ENCODE measurements around the gene NRXN3.

NRXN3 gene

DNA sequence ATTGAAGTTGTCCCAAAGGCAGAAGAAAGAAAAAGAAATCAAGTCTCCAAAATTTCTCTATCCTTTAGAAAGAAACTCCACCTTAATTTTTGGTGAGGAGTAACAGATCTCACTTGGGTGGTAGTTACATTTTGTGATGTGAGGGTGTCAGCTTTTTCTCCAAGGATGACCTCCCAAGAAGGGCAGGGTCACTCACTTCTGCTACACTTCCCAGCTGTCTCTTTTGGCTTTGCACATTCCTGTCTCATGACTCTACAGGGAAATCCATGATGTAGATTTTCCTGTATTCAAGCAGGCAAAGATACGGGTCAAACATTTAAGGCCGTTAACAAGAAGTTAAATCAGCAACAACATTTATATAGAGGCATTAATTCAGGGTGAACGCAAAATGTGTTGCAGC is 1016.4 kb downstream of the NRXN3 start:
- Mint-ChIP-seq H3K4me1 (ENCODE audit: low read depth in 2 of 2) (no peaks in the 10 kb centered on the region), H3K36me3 (ENCODE audit: insufficient read depth) (no peaks in the 10 kb centered on the region), H3K4me3 (no peak overlapping the region), H3K27me3 (no peaks in the 10 kb centered on the region), H3K9me3 (peaks cover 0 to 6% of the 10 kb centered on the region in 2 donors), H3K27ac (no peak overlapping the region)
- ATAC-seq (replicated peaks) = no peak
- no peak for DNase-seq

GRCh38 chr14:79193689-79194477 is 1023.7 kb downstream of the NRXN3 start:
- peaks cover 2 to 12% of the 10 kb centered on the region in 2 donors for H3K9me3 Mint-ChIP-seq
- no peaks in the 10 kb centered on the region for H3K36me3 Mint-ChIP-seq (ENCODE audit: insufficient read depth)
- no peak for ATAC-seq (replicated peaks)
- H3K27me3 Mint-ChIP-seq = no peaks in the 10 kb centered on the region
- H3K4me1 Mint-ChIP-seq (ENCODE audit: low read depth in 2 of 2) = no peaks in the 10 kb centered on the region
- no peak for DNase-seq
- H3K27ac Mint-ChIP-seq = no peak overlapping the region
- H3K4me3 Mint-ChIP-seq = no peak overlapping the region

DNA sequence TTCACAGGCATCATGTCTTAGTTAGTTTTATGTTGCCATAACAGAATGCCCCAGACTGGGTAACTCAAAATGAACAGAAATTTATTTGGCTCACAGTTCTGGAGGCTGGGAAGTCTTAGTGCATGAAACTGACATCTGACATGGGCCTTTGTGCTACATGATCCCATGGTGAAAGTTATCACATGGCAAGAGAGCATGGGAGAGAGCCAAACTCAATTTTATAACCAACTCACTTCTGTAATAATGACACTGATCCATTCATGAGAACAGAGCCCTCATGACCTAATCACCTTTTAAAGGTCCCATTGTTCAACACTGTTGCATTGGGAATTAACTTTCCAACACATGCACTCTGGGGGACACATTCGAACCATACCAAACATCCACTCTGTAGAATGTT is 1026.0 kb downstream of the NRXN3 start:
- H3K9me3 Mint-ChIP-seq = peaks cover 4 to 25% of the 10 kb centered on the region in 2 donors
- H3K4me1 Mint-ChIP-seq (ENCODE audit: low read depth in 2 of 2) = no peaks in the 10 kb centered on the region
- H3K36me3 Mint-ChIP-seq (ENCODE audit: insufficient read depth) = no peaks in the 10 kb centered on the region
- ATAC-seq (replicated peaks) (no peak), DNase-seq (no peak)
- H3K4me3 Mint-ChIP-seq = no peak overlapping the region
- no peak overlapping the region for H3K27ac Mint-ChIP-seq
- no peaks in the 10 kb centered on the region for H3K27me3 Mint-ChIP-seq

DNA sequence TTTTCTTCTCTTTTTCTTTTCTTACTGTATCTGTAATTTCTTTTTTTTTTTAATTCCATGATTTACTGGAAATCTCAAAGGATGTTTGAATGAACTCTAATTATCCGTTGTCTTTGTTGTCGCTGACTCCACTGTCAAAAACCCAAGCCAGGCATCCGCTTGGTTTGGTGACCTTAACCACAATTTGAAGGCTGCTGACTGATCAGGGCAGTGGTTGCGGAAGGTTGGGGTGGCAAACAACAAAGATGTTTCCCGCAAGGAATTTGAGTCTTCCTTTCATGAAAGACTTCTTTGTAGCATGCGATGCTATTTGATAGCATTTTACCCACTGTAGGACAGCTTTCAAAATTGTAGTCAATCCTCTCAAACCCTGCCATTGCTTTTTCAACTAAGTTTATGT is 1027.3 kb downstream of the NRXN3 start:
- Mint-ChIP-seq H3K27me3 (no peaks in the 10 kb centered on the region), H3K27ac (no peak overlapping the region), H3K9me3 (peaks cover 4 to 25% of the 10 kb centered on the region in 2 donors), H3K36me3 (ENCODE audit: insufficient read depth) (no peaks in the 10 kb centered on the region), H3K4me3 (no peak overlapping the region), H3K4me1 (ENCODE audit: low read depth in 2 of 2) (no peaks in the 10 kb centered on the region)
- no peak for ATAC-seq (replicated peaks)
- no peak for DNase-seq

DNA sequence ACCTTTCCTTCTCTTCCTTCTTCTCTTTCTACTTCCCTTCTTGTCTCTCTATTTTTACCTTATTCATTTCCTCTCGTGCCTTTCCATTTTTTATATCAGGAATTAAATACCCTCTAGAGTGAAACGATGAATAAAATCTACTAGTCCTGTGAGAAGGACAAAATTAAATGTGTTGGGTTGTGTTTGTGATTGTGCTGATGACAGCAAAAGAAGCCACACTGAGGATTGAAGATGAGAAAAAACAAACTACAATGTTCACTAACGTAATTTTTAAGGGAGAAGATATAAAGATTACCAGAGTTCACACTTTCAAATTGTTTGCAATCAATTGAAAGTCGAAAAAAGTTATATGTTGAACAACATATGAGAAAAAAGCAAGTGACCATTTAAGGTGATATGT is 1029.0 kb downstream of the NRXN3 start:
- H3K4me1 Mint-ChIP-seq (ENCODE audit: low read depth in 2 of 2) = no peaks in the 10 kb centered on the region
- no peak for DNase-seq

GRCh38 chr14:79201564-79202207 is 1031.5 kb downstream of the NRXN3 start:
- ATAC-seq (replicated peaks) (no peak), DNase-seq (no peak)
- no peak overlapping the region for H3K27ac Mint-ChIP-seq
- no peak overlapping the region for H3K4me3 Mint-ChIP-seq
- no peaks in the 10 kb centered on the region for H3K36me3 Mint-ChIP-seq (ENCODE audit: insufficient read depth)
- peaks cover 4 to 14% of the 10 kb centered on the region in 2 donors for H3K9me3 Mint-ChIP-seq
- no peaks in the 10 kb centered on the region for H3K27me3 Mint-ChIP-seq
- no peaks in the 10 kb centered on the region for H3K4me1 Mint-ChIP-seq (ENCODE audit: low read depth in 2 of 2)

More for the DNA sequence above, 1029.0 kb downstream of the NRXN3 start:
- ATAC-seq (replicated peaks) = no peak
- no peak overlapping the region for H3K27ac Mint-ChIP-seq
- no peaks in the 10 kb centered on the region for H3K27me3 Mint-ChIP-seq
- no peaks in the 10 kb centered on the region for H3K36me3 Mint-ChIP-seq (ENCODE audit: insufficient read depth)
- no peak overlapping the region for H3K4me3 Mint-ChIP-seq
- H3K9me3 Mint-ChIP-seq = peaks cover 4 to 24% of the 10 kb centered on the region in 2 donors

DNA sequence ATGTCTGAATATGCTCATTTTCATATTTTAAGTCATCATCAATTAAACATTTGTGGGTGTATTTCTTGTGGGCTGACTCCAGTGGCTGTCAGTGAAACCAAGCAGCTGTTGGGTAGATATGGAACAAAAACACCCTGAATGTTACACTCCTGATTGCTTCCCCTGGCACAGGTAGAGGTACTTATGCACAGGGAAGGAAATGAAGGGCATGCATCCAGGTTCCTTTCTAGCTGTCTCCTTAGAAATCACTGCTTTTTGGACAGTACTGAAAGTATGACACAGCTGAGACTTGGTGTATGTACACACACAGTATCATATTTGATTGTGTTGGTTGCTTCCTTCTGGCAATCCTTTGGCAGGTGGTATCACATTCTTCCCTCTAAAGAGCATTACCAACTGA is 1034.4 kb downstream of the NRXN3 start:
- Mint-ChIP-seq H3K9me3 (peaks cover 0 to 6% of the 10 kb centered on the region in 2 donors), H3K27ac (no peak overlapping the region), H3K4me3 (no peak overlapping the region), H3K4me1 (ENCODE audit: low read depth in 2 of 2) (no peaks in the 10 kb centered on the region), H3K36me3 (ENCODE audit: insufficient read depth) (no peaks in the 10 kb centered on the region), H3K27me3 (no peaks in the 10 kb centered on the region)
- DNase-seq = no peak
- no peak for ATAC-seq (replicated peaks)

DNA sequence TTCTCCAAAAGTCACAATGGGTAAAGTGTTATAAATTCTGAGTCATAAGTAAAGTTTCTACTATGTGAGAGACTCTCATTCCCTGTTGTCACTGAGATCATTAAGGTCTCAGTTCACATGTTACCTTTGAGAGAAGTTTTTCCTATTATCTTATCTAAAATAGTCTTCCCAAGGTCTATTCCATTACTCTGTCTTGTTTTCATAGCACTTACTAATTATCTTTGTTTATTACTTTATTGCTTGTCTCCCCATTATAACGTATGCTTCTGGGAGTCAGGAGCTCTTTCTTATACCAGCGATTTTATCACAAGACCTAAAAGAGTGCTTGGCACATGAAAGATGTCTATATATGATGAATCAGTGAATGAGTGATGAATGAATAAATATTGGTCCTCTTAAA is 1039.2 kb downstream of the NRXN3 start:
- ATAC-seq (replicated peaks) = no peak
- DNase-seq = no peak
- Mint-ChIP-seq H3K27me3 (no peaks in the 10 kb centered on the region), H3K4me3 (no peak overlapping the region), H3K9me3 (no peaks in the 10 kb centered on the region), H3K36me3 (ENCODE audit: insufficient read depth) (no peaks in the 10 kb centered on the region), H3K4me1 (ENCODE audit: low read depth in 2 of 2) (no peaks in the 10 kb centered on the region), H3K27ac (no peak overlapping the region)

DNA sequence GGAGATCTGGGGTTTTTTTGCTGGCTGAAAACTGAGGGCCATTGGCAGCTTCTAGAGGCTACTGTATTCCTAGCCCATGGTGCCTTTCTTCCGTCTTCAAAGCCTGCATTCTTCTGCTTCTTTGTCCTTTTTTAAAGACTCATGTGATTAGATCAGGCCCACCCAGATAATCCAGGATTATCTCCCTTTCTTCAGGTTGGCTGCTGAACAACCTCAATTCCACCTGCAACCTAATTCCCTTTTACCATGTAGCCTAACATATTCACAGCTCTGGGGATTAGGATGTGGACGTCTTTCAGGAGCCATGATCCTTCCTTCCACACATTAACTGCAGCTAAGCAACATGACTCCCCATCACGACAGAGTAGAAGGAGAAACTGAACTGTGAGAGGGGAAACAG is 1055.6 kb downstream of the NRXN3 start:
- no peak overlapping the region for H3K4me3 Mint-ChIP-seq
- no peaks in the 10 kb centered on the region for H3K4me1 Mint-ChIP-seq (ENCODE audit: low read depth in 2 of 2)
- H3K36me3 Mint-ChIP-seq (ENCODE audit: insufficient read depth) = no peaks in the 10 kb centered on the region
- no peak overlapping the region for H3K27ac Mint-ChIP-seq
- peaks cover 0 to 2% of the 10 kb centered on the region in 2 donors for H3K9me3 Mint-ChIP-seq
- H3K27me3 Mint-ChIP-seq = no peaks in the 10 kb centered on the region
- no peak for ATAC-seq (replicated peaks)
- no peak for DNase-seq

- no peaks in the 10 kb centered on the region for H3K27me3 Mint-ChIP-seq
Observed at GRCh38 chr14:79229383-79229909, 1059.3 kb downstream of the NRXN3 start.

GRCh38 chr14:79242666-79243065 is 1072.5 kb downstream of the NRXN3 start:
- no peak overlapping the region for H3K27ac Mint-ChIP-seq
- ATAC-seq (replicated peaks) (no peak), DNase-seq (no peak)
- H3K9me3 Mint-ChIP-seq = peaks cover 0 to 8% of the 10 kb centered on the region in 2 donors
- no peaks in the 10 kb centered on the region for H3K4me1 Mint-ChIP-seq (ENCODE audit: low read depth in 2 of 2)
- H3K4me3 Mint-ChIP-seq = no peak overlapping the region
- no peaks in the 10 kb centered on the region for H3K27me3 Mint-ChIP-seq
- no peaks in the 10 kb centered on the region for H3K36me3 Mint-ChIP-seq (ENCODE audit: insufficient read depth)

More at GRCh38 chr14:79229383-79229909, 1059.3 kb downstream of the NRXN3 start:
- Mint-ChIP-seq H3K4me1 (ENCODE audit: low read depth in 2 of 2) (no peaks in the 10 kb centered on the region), H3K4me3 (no peak overlapping the region), H3K9me3 (peaks cover 0 to 2% of the 10 kb centered on the region in 2 donors), H3K27ac (no peak overlapping the region), H3K36me3 (ENCODE audit: insufficient read depth) (no peaks in the 10 kb centered on the region)
- no peak for ATAC-seq (replicated peaks)
- no peak for DNase-seq

DNA sequence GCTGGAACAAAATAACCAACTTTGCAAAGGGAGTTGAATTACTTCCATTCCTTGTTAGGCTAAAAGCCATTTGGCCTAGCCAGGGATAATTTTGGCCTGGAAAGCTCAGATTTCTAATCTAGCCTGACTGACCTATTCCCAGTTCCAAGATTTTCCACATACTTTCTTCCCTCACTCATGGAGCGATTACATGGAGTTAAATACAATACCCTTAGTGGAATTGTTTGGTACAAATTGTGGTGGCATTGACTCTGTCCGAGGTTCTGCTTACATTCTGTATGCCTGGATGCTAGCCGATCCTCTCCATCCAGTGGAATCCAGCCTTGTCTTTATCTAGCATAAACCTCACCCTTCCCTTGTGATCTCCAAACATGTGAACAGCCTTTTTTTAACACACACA is 1076.0 kb downstream of the NRXN3 start:
- H3K27me3 Mint-ChIP-seq = no peaks in the 10 kb centered on the region
- peaks cover 4% of the 10 kb centered on the region in 2 donors for H3K9me3 Mint-ChIP-seq
- no peak for ATAC-seq (replicated peaks)
- no peak for DNase-seq
- H3K27ac Mint-ChIP-seq = no peak overlapping the region
- no peaks in the 10 kb centered on the region for H3K36me3 Mint-ChIP-seq (ENCODE audit: insufficient read depth)
- no peak overlapping the region for H3K4me3 Mint-ChIP-seq
- H3K4me1 Mint-ChIP-seq (ENCODE audit: low read depth in 2 of 2) = no peaks in the 10 kb centered on the region

DNA sequence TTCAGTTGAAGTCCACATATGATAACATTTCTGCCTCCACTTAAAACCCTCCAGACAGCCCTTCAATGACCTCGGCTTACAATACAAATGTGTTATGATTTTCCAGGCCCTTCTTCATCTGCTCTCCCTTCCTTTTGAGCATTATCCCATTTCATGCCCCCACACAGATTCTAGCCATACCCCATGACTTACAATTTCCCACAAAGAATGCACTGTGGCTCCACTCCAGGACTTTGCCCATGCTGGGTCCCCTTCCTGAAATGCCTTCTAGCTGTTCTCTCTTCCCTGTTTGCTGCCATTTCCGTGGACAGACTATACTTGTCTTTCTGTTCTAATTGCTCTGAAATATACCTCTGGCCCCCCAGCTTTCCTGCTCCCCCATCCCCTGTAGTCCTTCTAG is 1078.0 kb downstream of the NRXN3 start:
- peaks cover 4 to 7% of the 10 kb centered on the region in 2 donors for H3K9me3 Mint-ChIP-seq
- H3K4me1 Mint-ChIP-seq (ENCODE audit: low read depth in 2 of 2) = no peaks in the 10 kb centered on the region
- ATAC-seq (replicated peaks) (no peak), DNase-seq (no peak)
- no peak overlapping the region for H3K27ac Mint-ChIP-seq
- no peaks in the 10 kb centered on the region for H3K36me3 Mint-ChIP-seq (ENCODE audit: insufficient read depth)
- no peak overlapping the region for H3K4me3 Mint-ChIP-seq
- no peaks in the 10 kb centered on the region for H3K27me3 Mint-ChIP-seq

DNA sequence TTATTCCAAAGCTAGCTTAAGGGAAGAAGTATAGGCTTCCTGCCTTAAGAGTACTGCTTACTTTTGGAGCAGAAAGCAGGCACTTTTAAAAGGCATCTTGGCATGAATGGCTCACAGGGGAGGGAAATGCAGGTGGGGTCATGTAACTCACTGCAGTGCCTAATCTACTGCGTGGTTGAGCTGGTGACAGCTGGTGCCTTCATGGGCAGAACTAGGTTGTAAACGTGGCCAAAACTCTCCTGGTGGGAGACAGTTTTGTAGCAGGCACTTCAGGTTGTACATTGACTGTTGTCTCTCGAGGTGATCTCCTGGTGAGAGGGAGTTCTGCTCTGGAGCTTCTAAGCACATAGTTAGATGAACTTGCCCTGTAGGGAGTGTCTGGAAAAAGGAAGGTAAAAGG is 1078.6 kb downstream of the NRXN3 start:
- Mint-ChIP-seq H3K36me3 (ENCODE audit: insufficient read depth) (no peaks in the 10 kb centered on the region), H3K9me3 (peaks cover 4 to 7% of the 10 kb centered on the region in 2 donors), H3K4me3 (no peak overlapping the region), H3K27ac (no peak overlapping the region), H3K4me1 (ENCODE audit: low read depth in 2 of 2) (no peaks in the 10 kb centered on the region), H3K27me3 (no peaks in the 10 kb centered on the region)
- no peak for DNase-seq
- no peak for ATAC-seq (replicated peaks)

Data from effector memory CD8-positive, alpha-beta T cell (primary cell).